Cardiac muscle cell (in vitro differentiated cells and primary cell): ENCODE results near the gene MCTP1. TPM values are rescaled to one million over a fixed set of nuclear protein-coding genes. Genes with fewer than 3 reads are reported as not detected.

Experiments used
- DNase-seq, 2 donors: peaks; one replicate each; pipeline versions ENCODE4 v3.0.0 to v3.0.0-alpha.2; 2010 to 2017; ENCODE audit warnings: low read depth in 1 of 2, low spot score in 1 of 2
- H3K27ac ChIP-seq: fragments of 200-600 bp; sonication (generic); 2 replicates; pipeline ENCODE4 v1.5.1; 2016
- H3K27me3 ChIP-seq: fragments of 200-600 bp; sonication (generic); 2 replicates; pipeline ENCODE4 v1.6.0; 2016; ENCODE audit warnings: control low read depth
- H3K36me3 ChIP-seq: fragments of 200-600 bp; sonication (generic); 2 replicates; pipeline ENCODE4 v1.5.1; 2016; ENCODE audit warnings: control low read depth
- H3K4me1 ChIP-seq: fragments of 200-600 bp; sonication (generic); 2 replicates; pipeline ENCODE4 v1.8.1; 2017; ENCODE audit warnings: low read depth, mild to moderate bottlenecking, mixed run types
- H3K4me3 ChIP-seq: fragments of 200-600 bp; sonication (generic); 2 replicates; pipeline ENCODE4 v1.5.1; 2016; ENCODE audit warnings: mild to moderate bottlenecking
- H3K9me3 ChIP-seq: fragments of 200-600 bp; sonication (generic); 2 replicates; pipeline ENCODE4 v1.5.1; 2017; ENCODE audit warnings: low read depth, mild to moderate bottlenecking, control low read depth
- polyA plus RNA-seq: library from polyadenylated mRNA; unstranded; fragments of >200 nt; fragmentation: Nextera tagmentation; extraction: Ambion mirVana; gene quantifications from 2 replicates; pipeline ENCODE4 v1.2.1, GENCODE V29; 2016
- total RNA-seq: library from RNA; depleted of rRNA; stranded (reverse); fragments of >200 nt; gene quantifications from 2 replicates; pipeline ENCODE4 v1.2.3, GENCODE V29; 2016
- TF ChIP-seq, protein P1 (sequence below): IDR thresholded peaks from 2 replicates; pipeline ENCODE4 v1.5.1; 2012; ENCODE audit warnings: low read depth, mild to moderate bottlenecking, low read length

Gene MCTP1
- total and polyA plus RNA-seq, 2 experiments from 2014 or later = 1.4 TPM; not detected in 1

DNA sequence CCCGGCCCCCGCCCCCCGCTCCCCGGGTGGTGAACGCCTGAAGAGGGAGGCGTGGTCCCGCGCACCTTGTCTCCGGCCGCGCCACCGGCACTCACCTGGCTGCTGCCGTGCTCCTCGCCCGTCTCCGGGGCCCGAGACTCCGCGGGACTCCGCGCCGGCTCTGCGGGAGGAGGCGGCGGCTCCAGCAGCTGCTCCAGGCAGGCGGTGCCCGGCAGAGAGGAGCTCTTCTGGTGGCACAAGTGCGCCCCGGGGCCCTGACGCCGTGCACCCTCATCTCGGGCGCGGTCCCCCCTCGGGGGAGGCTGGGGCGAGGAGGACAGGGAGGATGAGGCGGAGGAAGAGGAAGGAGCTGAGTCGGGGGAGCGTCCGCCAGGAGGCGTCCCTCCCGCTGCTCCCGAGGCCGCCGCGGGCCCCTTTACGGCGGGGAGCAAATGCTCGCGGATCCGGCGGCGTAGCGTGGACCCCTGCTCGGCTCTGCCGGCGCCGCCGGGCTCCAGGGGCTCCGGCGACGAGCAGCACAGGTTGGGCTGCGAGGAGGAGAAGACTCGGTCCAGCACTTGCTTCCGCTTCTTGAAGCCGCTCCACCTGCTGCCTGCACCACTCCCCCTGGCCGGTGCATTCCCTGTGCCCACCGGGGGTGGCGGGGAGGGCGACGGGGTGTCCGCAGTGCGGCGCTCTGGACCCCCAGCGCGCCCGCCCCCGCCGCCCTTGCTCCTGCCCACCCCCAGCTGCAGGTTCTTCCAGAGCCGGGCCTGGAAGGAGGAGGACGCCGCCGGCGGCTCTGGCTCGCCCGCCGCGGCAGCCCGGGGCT, 928 bp downstream of the MCTP1 start:
- Histone ChIP-seq H3K27me3 (peaks cover 96% of the 10 kb centered on the region), H3K9me3 (no peaks in the 10 kb centered on the region), H3K4me1 (peaks cover 3% of the 10 kb centered on the region), H3K36me3 (no peaks in the 10 kb centered on the region), H3K4me3 (peak overlapping the region; percentile 53), H3K27ac (no peak overlapping the region)
- TF ChIP-seq, protein P1, sequence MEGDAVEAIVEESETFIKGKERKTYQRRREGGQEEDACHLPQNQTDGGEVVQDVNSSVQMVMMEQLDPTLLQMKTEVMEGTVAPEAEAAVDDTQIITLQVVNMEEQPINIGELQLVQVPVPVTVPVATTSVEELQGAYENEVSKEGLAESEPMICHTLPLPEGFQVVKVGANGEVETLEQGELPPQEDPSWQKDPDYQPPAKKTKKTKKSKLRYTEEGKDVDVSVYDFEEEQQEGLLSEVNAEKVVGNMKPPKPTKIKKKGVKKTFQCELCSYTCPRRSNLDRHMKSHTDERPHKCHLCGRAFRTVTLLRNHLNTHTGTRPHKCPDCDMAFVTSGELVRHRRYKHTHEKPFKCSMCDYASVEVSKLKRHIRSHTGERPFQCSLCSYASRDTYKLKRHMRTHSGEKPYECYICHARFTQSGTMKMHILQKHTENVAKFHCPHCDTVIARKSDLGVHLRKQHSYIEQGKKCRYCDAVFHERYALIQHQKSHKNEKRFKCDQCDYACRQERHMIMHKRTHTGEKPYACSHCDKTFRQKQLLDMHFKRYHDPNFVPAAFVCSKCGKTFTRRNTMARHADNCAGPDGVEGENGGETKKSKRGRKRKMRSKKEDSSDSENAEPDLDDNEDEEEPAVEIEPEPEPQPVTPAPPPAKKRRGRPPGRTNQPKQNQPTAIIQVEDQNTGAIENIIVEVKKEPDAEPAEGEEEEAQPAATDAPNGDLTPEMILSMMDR = peak; percentile 48
- peak; percentile 8 to 63 for DNase-seq

DNA sequence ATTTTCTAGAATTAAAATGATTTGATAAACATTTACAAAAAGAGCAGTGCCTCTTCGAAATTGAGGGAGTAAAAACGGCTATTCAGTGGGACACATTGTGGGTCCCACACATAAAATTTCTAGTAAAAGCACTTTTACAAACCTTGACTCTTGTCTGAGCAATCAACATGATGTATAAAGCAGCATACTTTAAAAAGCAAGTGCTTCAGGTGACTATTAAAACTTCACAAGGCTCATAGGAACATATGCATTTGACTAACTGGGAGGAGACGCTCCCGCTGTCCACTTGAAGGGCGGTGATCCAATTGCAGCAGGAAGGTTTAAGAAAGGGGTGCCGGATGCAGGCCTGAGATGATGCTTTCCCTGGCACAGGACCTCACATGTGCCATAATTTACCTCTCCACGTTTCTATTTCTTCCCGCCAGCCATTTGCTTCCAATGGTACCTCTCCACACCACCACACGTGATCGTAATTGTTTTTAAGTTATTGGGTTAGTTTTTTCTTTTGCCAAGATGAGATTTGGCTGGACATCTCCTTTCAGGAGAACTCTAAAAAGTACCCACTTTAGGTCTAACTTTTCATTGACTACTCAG, 1.8 kb downstream of the MCTP1 start:
- H3K27ac ChIP-seq = no peak overlapping the region
- TF ChIP-seq, protein P1 = no peak
- no peaks in the 10 kb centered on the region for H3K36me3 ChIP-seq
- DNase-seq = no peak
- peak overlapping the region; percentile 53 for H3K4me3 ChIP-seq
- peaks cover 3% of the 10 kb centered on the region for H3K4me1 ChIP-seq
- H3K9me3 ChIP-seq = no peaks in the 10 kb centered on the region
- H3K27me3 ChIP-seq = peaks cover 88% of the 10 kb centered on the region

DNA sequence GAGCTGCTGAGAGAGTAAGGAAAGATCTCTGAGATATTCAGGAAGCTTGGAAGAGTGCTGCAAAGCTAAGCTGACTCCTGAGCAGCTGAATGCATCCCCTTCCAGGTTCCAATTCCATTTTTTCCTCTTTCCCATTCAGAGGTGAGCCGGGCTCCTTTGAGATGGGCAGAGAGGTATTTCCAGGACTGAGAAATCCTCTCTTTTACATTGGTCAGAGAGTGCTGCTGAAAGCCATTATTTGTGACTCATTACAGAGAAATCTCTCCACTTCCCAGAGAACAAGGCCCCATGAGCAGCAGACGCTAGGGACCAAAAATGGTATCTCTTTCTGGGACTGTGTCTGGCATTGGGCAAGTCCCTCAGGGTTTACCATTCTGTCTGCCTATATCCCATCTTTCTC, 3.7 kb downstream of the MCTP1 start:
- no peaks in the 10 kb centered on the region for H3K9me3 ChIP-seq
- H3K36me3 ChIP-seq = no peaks in the 10 kb centered on the region
- no peak overlapping the region for H3K27ac ChIP-seq
- peaks cover 3% of the 10 kb centered on the region for H3K4me1 ChIP-seq
- H3K4me3 ChIP-seq = no peak overlapping the region
- DNase-seq = peak in 1 of 2 donors; percentile 5
- peaks cover 69% of the 10 kb centered on the region for H3K27me3 ChIP-seq
- TF ChIP-seq, protein P1 = no peak

DNA sequence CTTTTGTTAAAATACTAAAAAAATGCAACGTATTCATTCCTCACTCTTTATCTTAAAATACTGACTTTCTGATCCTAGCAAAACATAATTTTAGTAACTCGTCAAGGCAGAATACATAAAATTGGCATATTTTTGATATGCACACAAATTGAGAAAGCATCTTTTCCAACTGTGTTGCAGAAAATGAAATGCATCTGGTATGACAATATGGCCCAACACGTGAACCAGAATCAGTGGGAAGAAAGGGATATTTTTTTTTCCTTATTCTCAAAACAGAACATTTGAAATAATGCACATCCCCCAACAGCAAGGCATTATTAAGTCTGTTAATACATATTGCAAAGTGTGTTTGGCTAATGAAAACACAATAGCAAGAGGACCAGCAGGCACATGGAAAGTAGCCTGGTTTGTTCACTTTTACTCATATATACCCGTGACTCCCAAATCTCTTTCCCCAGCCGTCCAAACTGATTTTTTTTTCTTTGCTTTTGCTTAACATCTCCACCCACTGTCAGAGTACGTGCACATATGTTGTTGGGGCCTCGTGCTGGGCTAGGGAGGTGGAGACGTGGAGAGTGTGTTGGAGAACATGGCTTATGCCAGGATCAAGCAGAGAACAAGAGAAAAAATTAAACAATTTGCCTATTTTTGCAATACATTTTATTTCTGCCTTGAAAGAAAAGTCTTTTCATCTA, 4.3 kb downstream of the MCTP1 start:
- Histone ChIP-seq H3K4me1 (peaks cover 3% of the 10 kb centered on the region), H3K27me3 (peaks cover 62% of the 10 kb centered on the region), H3K27ac (no peak overlapping the region), H3K36me3 (no peaks in the 10 kb centered on the region), H3K9me3 (no peaks in the 10 kb centered on the region), H3K4me3 (no peak overlapping the region)
- TF ChIP-seq, protein P1 = no peak
- DNase-seq = no peak

DNA sequence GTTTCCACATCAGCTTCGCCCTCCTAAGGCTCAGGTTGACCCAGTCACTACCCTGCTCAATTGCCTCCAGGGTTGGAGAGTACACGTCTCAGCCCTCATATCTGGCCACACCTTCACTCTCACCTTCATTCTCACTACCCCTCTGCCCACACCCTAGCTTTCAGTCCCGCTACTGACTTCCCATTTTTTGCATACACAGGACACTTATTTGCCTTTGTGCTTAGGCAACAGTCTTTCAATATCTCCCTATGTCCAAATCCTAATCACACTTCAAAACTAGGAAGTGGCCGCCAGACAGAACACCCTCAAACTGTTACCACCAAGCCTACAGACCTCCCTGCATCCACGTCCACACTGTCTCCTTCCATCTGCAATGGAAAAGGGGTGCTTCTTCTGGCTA, 10.9 kb downstream of the MCTP1 start:
- no peak for DNase-seq
- TF ChIP-seq, protein P1 = no peak
- H3K4me3 ChIP-seq = no peak overlapping the region
- H3K36me3 ChIP-seq = no peaks in the 10 kb centered on the region
- H3K4me1 ChIP-seq = no peaks in the 10 kb centered on the region
- no peaks in the 10 kb centered on the region for H3K27me3 ChIP-seq
- no peaks in the 10 kb centered on the region for H3K9me3 ChIP-seq
- H3K27ac ChIP-seq = no peak overlapping the region
